ENCODE data around the gene RUFY4.

DNA sequence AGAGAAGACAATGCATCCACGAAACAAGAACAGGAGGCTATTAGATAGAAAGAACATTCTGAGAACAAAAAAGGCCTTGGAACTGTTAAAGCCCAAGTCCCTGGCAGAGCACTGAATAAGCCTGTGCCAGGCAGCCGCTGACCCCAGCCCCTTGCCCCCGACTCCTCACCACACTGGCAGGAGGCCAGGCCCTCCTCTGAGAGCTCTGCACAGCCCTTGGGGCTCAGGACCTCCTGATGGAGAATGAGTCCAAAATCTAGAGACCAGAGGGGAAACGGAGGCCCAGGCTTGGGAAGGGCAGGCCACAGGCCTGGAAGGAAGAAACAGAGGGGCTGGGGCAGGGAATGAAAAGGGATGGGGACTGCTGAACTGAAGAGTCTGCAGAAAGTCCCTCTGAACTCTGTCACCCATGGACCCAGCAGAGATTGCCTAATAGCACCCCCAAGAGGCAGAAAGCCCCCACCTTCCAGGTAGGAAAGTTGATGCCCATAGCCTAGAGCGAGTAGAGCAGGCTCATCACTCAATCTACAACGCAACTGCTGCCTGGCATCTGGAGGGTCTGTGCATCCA lies 48.0 kb upstream of the RUFY4 start:
- TF ChIP-seq, protein P1, sequence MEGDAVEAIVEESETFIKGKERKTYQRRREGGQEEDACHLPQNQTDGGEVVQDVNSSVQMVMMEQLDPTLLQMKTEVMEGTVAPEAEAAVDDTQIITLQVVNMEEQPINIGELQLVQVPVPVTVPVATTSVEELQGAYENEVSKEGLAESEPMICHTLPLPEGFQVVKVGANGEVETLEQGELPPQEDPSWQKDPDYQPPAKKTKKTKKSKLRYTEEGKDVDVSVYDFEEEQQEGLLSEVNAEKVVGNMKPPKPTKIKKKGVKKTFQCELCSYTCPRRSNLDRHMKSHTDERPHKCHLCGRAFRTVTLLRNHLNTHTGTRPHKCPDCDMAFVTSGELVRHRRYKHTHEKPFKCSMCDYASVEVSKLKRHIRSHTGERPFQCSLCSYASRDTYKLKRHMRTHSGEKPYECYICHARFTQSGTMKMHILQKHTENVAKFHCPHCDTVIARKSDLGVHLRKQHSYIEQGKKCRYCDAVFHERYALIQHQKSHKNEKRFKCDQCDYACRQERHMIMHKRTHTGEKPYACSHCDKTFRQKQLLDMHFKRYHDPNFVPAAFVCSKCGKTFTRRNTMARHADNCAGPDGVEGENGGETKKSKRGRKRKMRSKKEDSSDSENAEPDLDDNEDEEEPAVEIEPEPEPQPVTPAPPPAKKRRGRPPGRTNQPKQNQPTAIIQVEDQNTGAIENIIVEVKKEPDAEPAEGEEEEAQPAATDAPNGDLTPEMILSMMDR (IDR thresholded peaks at IDR 0.05; ENCODE audit: low read length) = no peak
- TF ChIP-seq EZH2 (IDR thresholded peaks at IDR 0.05; ENCODE audit: borderline replicate concordance, low read length) = no peak

Data from OCI-LY1 (cell line).